ENCODE measurements around the gene TBK1.

TBK1 gene

DNA sequence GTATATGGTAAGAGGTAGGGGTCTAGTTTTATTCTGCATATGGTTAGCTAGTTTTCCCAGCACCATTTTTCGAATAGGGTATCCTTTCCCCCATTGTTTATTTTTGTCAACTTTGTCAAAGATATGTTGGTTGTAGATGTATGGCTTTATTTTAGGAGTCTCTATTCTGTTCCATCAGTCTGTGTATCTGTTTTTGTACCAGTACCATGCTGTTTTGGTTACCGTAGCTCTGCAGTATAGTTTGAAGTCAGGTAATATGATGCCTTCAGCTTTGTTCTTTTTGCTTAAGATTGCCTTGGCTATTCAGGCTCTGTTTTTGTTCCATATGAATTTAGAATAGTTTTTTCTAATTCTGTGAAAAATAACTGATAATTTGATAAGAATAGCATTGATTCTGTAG, 24.9 kb downstream of the TBK1 start:
- H3K4me3 ChIP-seq (ENCODE audit: low read length) = no peak overlapping the region
- DNase-seq (ENCODE audit: low read depth) = no peak
- TF ChIP-seq, protein P1, sequence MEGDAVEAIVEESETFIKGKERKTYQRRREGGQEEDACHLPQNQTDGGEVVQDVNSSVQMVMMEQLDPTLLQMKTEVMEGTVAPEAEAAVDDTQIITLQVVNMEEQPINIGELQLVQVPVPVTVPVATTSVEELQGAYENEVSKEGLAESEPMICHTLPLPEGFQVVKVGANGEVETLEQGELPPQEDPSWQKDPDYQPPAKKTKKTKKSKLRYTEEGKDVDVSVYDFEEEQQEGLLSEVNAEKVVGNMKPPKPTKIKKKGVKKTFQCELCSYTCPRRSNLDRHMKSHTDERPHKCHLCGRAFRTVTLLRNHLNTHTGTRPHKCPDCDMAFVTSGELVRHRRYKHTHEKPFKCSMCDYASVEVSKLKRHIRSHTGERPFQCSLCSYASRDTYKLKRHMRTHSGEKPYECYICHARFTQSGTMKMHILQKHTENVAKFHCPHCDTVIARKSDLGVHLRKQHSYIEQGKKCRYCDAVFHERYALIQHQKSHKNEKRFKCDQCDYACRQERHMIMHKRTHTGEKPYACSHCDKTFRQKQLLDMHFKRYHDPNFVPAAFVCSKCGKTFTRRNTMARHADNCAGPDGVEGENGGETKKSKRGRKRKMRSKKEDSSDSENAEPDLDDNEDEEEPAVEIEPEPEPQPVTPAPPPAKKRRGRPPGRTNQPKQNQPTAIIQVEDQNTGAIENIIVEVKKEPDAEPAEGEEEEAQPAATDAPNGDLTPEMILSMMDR (conservative IDR thresholded peaks at IDR 0.05; ENCODE audit: low read length) = no peak

DNA sequence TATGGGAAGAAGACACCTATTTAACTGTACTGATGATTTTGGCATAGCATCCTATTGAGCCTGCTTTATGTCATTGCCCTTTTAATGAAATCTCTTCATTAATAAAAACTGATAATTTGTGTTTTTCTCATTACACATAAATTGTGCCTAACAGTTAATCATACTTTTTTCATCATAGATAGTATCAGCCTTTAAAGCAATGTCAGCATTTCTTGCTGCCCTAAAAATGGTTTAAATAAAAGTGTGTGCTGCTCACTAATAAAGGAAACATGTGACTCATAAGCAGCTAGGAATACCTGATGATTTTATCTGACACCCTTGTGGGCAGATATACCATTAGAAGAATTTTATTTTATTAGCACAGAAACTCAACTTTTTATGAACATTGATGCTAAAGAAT, 26.7 kb downstream of the TBK1 start:
- no peak overlapping the region for H3K4me3 ChIP-seq (ENCODE audit: low read length)
- DNase-seq (ENCODE audit: low read depth) = no peak
- TF ChIP-seq, protein P1 (conservative IDR thresholded peaks at IDR 0.05; ENCODE audit: low read length) = no peak

DNA sequence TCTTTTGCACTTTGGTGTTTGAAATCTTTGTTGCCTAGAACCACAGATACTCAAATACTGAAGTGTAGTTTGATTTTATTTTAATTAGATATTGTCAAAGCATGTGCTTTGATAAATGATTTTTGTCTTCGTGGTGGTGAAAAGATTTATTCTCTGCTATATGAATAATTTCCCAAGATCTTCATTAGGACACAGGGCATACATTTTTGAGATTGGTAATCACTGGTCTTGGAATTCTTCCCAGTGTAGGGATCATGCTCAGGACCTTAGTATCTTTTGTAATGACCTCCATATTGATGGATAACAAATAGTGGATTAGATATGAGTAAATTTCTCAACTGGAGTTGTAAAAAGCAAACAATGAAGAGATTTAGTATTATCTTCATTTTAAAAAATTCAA, 28.2 kb downstream of the TBK1 start:
- peak; percentile 67 for DNase-seq (ENCODE audit: low read depth)
- H3K4me3 ChIP-seq (ENCODE audit: low read length) = no peak overlapping the region
- TF ChIP-seq, protein P1 (conservative IDR thresholded peaks at IDR 0.05; ENCODE audit: low read length) = no peak

DNA sequence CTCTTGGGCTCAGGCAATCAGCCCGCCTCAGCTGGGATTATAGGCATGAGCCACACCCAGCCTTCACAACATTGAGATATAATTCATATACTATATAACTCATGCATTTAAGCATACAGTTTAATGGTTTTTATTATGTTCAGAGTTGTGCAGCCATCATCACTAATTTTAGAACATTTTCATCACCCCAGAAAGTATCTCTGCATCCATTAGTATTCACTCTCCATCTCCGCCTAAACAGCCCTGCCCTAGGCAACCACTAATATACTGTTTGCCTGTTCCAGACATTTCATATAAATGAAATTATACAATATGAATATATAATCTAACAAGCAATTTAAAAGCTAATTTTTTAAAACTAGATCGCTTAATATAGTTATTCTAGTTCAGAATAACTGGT, 34.7 kb downstream of the TBK1 start:
- TF ChIP-seq, protein P1 (conservative IDR thresholded peaks at IDR 0.05; ENCODE audit: low read length) = no peak
- DNase-seq (ENCODE audit: low read depth) = no peak
- no peak overlapping the region for H3K4me3 ChIP-seq (ENCODE audit: low read length)

DNA sequence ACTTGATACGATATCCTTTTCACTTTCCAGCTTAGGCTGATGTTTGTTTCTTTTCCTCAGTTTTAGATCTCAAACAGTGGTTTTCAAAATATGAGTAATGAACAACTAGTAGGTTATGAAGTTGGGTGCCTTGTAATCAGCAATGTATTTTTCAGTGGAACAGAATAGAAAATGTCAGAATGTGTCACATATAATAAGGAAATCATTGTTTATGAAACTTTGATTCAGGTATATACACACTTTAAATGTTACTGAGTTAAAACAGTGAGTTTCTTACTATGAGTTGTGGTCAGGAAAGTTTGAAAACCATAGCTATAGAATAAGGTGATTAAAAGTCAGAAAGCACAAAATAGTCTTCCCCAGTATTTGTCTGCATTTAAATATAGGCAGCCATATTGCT, 39.8 kb downstream of the TBK1 start:
- H3K4me3 ChIP-seq (ENCODE audit: low read length) = no peak overlapping the region
- no peak for DNase-seq (ENCODE audit: low read depth)
- TF ChIP-seq, protein P1 (conservative IDR thresholded peaks at IDR 0.05; ENCODE audit: low read length) = no peak

DNA sequence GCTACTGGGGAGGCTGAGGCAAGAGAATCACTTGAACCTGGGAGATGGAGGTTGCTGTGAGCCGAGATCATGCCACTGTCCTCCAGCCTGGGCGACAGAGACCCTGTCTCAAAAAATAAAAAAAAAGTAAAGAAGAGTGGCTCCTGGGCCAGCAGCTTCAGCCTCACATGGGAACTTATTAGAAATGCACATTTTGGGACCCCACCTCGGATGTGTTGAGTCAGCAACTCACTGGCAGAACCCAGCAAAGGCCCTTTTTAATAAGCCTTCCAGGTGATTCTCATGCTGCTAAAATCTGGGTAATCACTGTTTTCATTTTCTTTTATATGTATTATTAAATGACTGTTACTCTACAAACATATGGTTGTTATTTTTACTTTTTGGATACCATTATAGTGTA, 41.6 kb downstream of the TBK1 start:
- TF ChIP-seq, protein P1 (conservative IDR thresholded peaks at IDR 0.05; ENCODE audit: low read length) = no peak
- no peak overlapping the region for H3K4me3 ChIP-seq (ENCODE audit: low read length)
- no peak for DNase-seq (ENCODE audit: low read depth)

DNA sequence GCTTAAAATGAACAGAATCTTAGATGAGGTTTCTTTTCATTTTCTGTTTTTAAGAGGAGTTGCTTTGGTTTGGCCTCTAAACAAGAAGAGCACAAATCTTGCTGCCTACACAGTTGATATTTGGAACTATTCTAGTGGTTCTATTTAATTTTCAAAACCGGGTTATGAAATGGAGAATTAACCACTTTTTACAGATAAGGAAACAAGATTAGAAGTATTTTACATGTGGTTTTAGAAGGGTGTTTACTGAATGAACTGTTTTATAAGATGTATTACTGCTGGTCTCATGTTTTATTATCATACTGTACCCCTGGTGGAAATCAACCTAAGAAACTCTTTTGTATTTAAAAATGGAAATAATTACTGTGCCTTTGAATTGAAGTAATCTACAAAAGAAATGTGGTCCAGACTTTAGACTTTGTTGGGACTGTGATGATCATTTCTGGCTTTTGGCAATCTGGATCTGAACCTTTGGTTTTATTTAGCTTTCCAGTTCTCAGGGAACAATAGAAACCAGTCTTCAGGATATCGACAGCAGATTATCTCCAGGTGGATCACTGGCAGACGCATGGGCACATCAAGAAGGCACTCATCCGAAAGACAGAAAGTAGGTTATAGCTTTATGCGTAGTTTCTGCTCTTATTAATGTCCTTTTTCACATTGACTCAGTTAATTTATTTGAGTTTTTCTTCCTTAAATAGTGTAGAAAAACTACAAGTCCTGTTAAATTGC, 43.2 kb downstream of the TBK1 start:
- DNase-seq (ENCODE audit: low read depth) = no peak
- TF ChIP-seq, protein P1 (conservative IDR thresholded peaks at IDR 0.05; ENCODE audit: low read length) = no peak
- no peak overlapping the region for H3K4me3 ChIP-seq (ENCODE audit: low read length)
